Measurements from ENCODE around the gene TRAF3IP1. TPM values are rescaled to one million over a fixed set of nuclear protein-coding genes. Genes with fewer than 3 reads are reported as not detected.
A peak's percentile ranks its signal among the peaks of the same experiment; 100 is the strongest.

Gene TRAF3IP1
- total RNA-seq, 1 experiment from 2014 or later: 6.4 TPM

DNA sequence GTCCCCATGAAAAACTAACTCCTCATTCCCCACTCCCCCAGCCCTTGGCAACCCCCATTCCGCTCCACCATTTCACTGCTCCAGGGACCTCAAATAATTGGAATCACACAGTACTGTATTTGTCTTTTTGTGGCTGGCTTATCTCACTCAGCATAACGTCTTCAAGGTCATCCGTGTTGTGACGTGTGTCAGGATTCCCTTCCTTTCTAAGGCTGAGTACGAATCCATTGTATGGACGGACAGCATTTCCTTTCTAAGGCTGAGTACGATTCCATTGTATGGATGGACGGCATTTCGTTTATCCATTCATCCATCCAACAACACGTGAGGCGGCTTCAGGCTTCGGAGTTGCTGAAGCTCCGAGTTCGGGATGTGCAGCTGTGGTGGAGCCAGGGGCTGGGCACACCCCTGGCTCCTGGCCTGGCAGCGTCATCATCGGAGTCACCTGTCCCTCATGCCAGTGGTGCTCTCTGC, 105.2 kb downstream of the TRAF3IP1 start:
- no peak for DNase-seq (ENCODE audit: low read depth, low spot score)
- in situ Hi-C loops (cut with HindIII; ENCODE audit: low pct_unique_long_range_greater_than_20kb, low sequenced_read_pairs): no loop called here

DNA sequence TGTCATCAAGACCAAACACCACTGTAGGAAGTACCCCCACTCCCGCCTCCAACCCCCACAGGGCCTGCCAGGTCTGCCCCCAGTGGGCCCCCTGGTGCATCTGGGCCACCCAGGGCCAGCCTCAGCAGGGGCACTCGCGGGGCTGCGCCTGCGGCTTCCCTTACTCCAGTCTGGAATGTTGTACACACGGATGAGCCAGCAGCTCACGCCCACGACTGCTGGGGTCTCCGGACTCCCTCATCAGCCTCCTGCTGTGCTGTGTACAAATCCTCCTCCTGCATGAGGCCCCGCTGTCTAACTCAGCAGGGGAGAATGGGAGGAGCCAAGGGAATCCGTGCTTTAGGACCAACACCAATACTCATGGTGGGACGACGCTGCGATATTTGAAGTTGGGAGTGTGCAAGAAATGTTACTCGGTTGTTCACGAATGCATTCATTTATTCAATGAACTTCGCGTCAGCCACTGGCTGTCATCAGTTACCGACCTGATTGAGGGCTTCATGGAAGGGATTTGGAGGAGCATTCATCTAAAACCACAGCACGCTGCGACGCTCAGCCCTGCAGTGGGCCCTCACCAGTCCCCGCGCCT, 105.8 kb downstream of the TRAF3IP1 start:
- in situ Hi-C loops (cut with HindIII; ENCODE audit: low pct_unique_long_range_greater_than_20kb, low sequenced_read_pairs): no loop called here
- peak; percentile 40 for DNase-seq (ENCODE audit: low read depth, low spot score)

GRCh38 chr2:238426568-238427434, 106.5 kb downstream of the TRAF3IP1 start, which contains the start of gene ASB1:
ASB1 (plus strand) TSS chr2:238426927; CDS start chr2:238427071, 144 bp downstream.
- DNase-seq (ENCODE audit: low read depth, low spot score): peak; percentile 73
- in situ Hi-C loops (cut with HindIII; ENCODE audit: low pct_unique_long_range_greater_than_20kb, low sequenced_read_pairs): no loop called here

GRCh38 chr2:238427435-238428162, 107.3 kb downstream of the TRAF3IP1 start:
- in situ Hi-C loops (cut with HindIII; ENCODE audit: low pct_unique_long_range_greater_than_20kb, low sequenced_read_pairs): no loop called here
- DNase-seq (ENCODE audit: low read depth, low spot score): no peak

GRCh38 chr2:238428866-238429265, 108.5 kb downstream of the TRAF3IP1 start:
- in situ Hi-C loops (cut with HindIII; ENCODE audit: low pct_unique_long_range_greater_than_20kb, low sequenced_read_pairs): no loop called here
- no peak for DNase-seq (ENCODE audit: low read depth, low spot score)

GRCh38 chr2:238430781-238431180, 110.5 kb downstream of the TRAF3IP1 start:
- no peak for DNase-seq (ENCODE audit: low read depth, low spot score)
- in situ Hi-C loops (cut with HindIII; ENCODE audit: low pct_unique_long_range_greater_than_20kb, low sequenced_read_pairs): no loop called here

DNA sequence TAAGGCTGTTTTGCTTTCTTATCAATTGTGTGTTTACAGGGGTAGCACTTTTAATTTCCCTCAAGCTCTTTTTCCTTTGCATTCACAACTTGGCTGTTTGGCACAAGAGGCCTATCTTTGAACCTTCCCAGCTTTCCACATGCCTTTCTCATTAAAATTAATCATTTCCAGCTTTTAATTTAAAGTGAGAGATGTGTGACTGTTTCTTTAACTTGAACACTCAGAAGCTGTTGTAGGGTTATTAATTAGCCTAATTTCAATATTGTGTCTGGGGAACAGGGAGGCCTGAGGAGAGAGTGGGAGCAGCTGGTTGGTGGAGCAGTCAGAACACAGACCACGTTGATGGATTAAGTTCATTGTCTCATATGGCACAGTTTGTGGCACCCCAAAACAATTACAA, 111.1 kb downstream of the TRAF3IP1 start:
- in situ Hi-C loops (cut with HindIII; ENCODE audit: low pct_unique_long_range_greater_than_20kb, low sequenced_read_pairs): no loop called here
- no peak for DNase-seq (ENCODE audit: low read depth, low spot score)

DNA sequence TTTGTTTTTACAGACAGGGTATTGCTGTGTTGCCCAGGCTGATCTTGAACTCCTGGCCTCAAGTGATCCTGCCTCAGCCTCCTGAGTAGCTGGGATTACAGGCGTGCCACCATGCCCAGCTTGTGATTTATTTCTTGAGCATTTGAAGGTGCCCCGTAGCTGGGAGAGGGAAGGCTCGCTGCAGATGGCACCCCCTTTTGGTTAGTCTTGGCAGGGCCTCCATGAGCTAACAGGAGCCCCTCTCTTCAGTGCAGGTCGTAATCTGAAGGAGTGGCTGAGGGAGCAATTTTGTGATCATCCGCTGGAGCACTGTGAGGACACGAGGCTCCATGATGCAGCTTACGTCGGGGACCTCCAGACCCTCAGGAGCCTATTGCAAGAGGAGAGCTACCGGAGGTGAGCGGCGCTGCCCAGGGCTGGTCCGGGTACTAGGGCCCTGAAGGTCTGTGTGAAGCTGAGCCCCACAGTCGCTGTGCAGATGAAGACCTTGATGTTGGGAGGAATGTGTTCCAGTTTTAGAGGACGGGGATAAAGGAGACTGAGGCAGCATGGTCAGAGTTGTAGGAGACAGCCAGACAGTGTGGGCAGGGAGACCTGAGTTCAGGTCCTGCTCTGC, 113.1 kb downstream of the TRAF3IP1 start:
- no peak for DNase-seq (ENCODE audit: low read depth, low spot score)
- in situ Hi-C loops (cut with HindIII; ENCODE audit: low pct_unique_long_range_greater_than_20kb, low sequenced_read_pairs): no loop called here

DNA sequence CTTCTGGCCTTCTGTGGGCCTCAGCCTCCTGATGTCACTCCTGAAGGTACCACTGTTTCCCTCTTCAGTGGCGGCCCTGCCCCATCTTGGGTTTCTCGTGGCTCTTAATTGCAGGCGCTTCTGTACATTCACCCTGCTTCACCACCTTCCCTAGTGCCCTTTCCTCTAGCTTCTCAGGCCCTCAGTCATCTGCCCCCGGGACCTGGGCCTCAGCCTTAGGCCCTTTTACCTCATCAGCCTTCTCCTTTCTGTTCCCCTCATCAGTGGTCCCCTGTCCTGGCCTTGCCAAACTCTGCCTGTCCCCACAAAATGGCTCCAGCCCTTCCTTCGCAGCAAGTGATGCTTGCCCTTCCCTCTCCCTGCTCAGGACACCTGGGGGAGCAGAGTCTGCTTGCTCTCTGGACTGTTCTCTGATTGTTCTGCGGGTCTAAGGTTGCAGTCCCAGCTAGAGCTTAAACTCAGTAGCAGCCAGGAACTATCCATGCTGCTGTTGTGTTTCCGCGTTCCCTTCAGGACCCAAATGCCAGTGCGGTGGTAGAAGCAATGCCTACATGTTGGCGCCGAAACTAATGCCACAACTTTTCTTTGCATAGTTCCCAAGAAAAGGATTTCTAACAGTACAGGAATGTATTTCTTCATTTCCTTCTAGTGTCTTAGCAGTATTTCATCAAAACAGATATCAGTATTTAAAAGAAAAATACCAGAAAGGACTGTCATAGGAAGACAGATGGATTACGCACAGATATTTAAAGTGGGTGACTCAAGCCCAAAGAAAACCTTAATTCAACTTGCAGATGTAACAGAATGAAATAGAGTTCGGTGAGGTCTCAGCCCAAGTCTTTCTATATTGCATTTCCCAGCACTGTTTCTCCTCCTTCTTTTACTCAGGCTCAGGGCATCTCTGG, 113.9 kb downstream of the TRAF3IP1 start:
- no peak for DNase-seq (ENCODE audit: low read depth, low spot score)
- in situ Hi-C loops (cut with HindIII; ENCODE audit: low pct_unique_long_range_greater_than_20kb, low sequenced_read_pairs): no loop called here

DNA sequence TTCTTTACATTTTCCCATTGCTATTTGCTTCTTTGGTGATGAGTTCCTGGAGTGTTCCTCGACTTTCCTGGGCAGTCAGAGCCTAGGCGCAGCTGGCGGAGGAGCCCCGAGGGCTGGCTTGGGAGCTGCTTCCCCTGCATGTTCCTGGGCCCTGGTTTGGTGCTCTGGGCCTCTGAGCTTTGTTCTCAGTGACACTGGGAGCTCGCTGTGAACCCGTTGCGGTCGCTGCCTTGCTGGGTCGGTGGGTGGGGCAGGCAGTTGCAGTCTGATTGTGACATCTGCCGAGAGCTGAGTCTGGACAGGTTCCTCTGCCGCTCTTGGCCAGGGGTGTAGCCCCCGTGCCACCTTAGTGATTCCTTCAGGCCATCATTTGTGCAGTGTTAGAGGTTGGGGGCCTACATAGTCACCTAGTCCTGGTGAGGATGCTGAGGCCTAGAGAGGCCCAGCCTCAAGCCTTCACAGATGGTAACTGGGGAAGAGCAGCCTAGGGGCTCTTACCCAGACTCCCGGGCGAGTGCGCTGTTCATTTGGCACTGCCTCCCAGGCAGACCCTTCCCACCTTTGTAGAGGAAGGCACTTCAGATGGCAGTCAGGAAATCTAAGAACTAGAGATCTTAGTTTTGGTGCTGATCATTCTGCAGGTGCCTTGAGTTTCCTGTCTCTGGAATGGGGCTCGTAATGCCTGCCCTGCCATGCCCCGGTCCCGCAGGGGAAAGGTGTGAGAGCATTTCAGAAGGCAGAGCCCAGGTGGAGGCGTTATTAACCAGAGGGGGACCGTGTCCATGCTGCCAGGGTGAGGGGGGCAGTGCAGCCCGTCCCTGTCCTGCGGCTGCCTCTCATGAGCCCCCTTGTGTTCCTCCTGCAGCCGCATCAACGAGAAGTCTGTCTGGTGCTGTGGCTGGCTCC, 114.8 kb downstream of the TRAF3IP1 start:
- in situ Hi-C loops (cut with HindIII; ENCODE audit: low pct_unique_long_range_greater_than_20kb, low sequenced_read_pairs): no loop called here
- DNase-seq (ENCODE audit: low read depth, low spot score): no peak

GRCh38 chr2:238435752-238436096, 115.4 kb downstream of the TRAF3IP1 start:
- in situ Hi-C loops (cut with HindIII; ENCODE audit: low pct_unique_long_range_greater_than_20kb, low sequenced_read_pairs): no loop called here
- no peak for DNase-seq (ENCODE audit: low read depth, low spot score)

DNA sequence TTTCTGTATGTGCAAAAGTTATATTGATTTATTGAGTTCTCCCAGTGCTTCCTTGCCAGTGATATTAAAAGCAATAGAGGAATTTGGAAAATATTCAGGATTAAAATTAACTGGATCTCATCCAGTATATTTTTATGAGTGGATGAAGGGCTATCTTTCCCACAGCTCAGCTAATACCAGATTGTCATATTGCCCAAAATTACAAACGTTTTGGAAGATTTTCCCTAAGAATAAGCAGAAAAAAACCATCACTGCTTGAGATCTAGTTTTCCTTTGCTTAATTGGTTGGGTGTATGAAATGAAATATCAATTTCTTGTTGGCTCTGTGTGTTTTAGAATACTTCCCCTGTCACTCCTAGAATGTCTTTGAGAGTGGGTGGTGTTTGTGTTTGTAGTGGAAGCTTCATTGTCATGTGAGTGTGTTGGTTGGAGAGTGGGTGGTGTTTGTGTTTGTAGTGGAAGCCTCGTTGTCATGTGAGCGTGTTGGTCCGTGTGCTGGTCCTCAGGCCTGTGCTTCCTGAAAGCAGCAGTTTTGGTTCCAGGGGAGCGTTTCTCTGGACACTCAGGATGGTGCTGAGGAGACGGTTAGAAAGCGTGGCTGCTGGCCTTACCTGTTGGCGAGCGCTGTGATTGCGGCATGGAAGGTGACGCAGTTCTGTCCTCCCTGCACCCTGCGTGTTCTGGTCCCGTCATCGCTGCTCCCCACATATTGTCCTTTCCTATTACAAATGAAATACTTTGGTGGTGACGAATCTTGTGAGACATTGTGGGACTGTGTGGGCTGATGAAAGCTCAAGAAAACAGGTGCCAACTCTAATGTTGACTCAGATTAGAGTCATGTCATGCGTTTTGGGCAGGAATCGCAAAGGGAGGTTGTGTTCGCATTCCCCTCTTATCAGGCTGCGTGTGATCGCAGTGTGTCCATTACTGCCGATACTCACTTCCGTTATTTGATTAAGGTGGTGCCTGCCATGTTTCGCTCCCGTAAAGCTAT, 118.8 kb downstream of the TRAF3IP1 start:
- in situ Hi-C loops (cut with HindIII; ENCODE audit: low pct_unique_long_range_greater_than_20kb, low sequenced_read_pairs): no loop called here
- DNase-seq (ENCODE audit: low read depth, low spot score): no peak

DNA sequence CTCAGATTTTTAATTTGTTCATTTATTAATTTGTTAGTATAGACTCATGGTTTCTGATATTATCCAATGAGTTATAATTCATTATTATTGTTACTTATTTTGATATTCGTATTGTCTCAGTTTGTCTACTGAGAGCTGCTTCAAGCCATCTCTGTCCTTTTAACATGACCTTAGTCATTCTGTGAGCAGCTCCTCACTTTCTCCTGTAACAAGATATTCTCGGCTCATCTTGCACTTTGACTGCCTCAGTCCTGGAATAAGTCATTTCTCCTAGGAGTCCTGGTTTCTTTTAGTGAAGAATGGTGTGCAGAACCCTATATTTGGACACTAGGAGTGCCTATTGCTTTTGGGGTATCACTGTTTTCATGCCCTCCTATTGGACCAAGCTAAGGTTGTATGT, 119.6 kb downstream of the TRAF3IP1 start:
- in situ Hi-C loops (cut with HindIII; ENCODE audit: low pct_unique_long_range_greater_than_20kb, low sequenced_read_pairs): no loop called here
- DNase-seq (ENCODE audit: low read depth, low spot score): no peak

- no peak for DNase-seq (ENCODE audit: low read depth, low spot score)
Observed at GRCh38 chr2:238440331-238440730, 120.0 kb downstream of the TRAF3IP1 start.

GRCh38 chr2:238440767-238441166, 120.4 kb downstream of the TRAF3IP1 start:
- no peak for DNase-seq (ENCODE audit: low read depth, low spot score)
- in situ Hi-C loops (cut with HindIII; ENCODE audit: low pct_unique_long_range_greater_than_20kb, low sequenced_read_pairs): no loop called here

More at GRCh38 chr2:238440331-238440730, 120.0 kb downstream of the TRAF3IP1 start:
- in situ Hi-C loops (cut with HindIII; ENCODE audit: low pct_unique_long_range_greater_than_20kb, low sequenced_read_pairs): no loop called here
